ENCODE results near the gene RPL37A. TPM values are rescaled to one million over a fixed set of nuclear protein-coding genes. Genes with fewer than 3 reads are reported as not detected.

Gene RPL37A
- total and polyA plus RNA-seq, 2 of the 4 experiments (the other 2 are of a cell fraction): 341 to 1,572 TPM

DNA sequence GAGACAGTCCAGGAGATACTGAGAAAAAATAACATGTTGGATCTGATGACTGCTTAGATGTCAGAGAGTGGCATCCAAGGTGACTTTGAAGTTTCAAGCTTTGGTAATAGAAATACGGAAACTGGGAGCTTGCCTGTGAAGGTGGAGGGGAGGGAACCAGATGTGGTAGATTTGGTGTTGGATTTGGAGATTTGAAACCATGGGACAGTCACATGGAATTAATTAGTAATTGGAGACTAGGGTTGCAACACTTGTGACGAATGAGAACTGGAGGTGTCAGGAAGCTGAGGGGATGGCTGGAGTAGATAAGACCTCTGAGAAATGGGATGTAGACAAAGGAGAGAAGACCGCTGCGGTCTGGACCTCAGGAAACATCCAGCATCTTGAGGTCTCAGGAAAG, 46.7 kb downstream of the RPL37A start:
- CTCF ChIA-PET: interaction anchor here (0.8 kb wide), 1 partner anchor 26 kb away, joined by 3 read pairs; no protein-coding TSS in a partner anchor

More for the DNA sequence above, 46.7 kb downstream of the RPL37A start:
- DNase-seq: peak; percentile 43
- no peak overlapping the region for H3K56ac ChIP-seq (ENCODE audit: extremely low read depth, insufficient read depth, low read length)
- peak overlapping the region; percentile 16; the same call in 1 of the 2 replicates for H3K14ac ChIP-seq (replicated peaks; ENCODE audit: low read depth, low read length)
- H4K8ac ChIP-seq (ENCODE audit: low read depth in 2 of 2, low read length in 2 of 2): peak overlapping the region in 1 of 2 experiments; percentile 37; a peak in 1 of 4 replicates
- no peaks in the 10 kb centered on the region for H3K36me3 ChIP-seq (ENCODE audit: control insufficient read depth, insufficient read depth, low read length)
- peak overlapping the region; percentile 48; the same call in 1 of the 2 replicates for H2AK5ac ChIP-seq (ENCODE audit: low read depth, low read length)
- H3K4ac ChIP-seq (ENCODE audit: low read depth, low read length): peak overlapping the region; percentile 21; the same call in 1 of the 2 replicates
- TF ChIP-seq CEBPB (IDR thresholded peaks at IDR 0.05; ENCODE audit: low read depth, low read length): 0 out of 2 replicates have a peak, but pooled peaks have one; percentile 11
- TF ChIP-seq NFE2L2 (IDR thresholded peaks at IDR 0.05; ENCODE audit: low read depth, low read length): no peak
- in situ Hi-C loops (cut with MboI; ENCODE audit: low sequenced_read_pairs): no loop called here
- no peaks in the 10 kb centered on the region for H3K79me1 ChIP-seq (ENCODE audit: low read depth in 1 of 2, low read length in 2 of 2)
- H3K9me3 ChIP-seq (ENCODE audit: control insufficient read depth, insufficient read depth, low read length): no peaks in the 10 kb centered on the region
- no peak overlapping the region for H3K23ac ChIP-seq (ENCODE audit: low read depth, low read length)
- no peak overlapping the region for H3K4me2 ChIP-seq (ENCODE audit: low read depth, low read length)
- H3K4me3 ChIP-seq (ENCODE audit: insufficient read depth, low read depth, low read length): no peak overlapping the region
- H2AFZ ChIP-seq (replicated peaks; ENCODE audit: low read length, poor library complexity): no peak overlapping the region
- peak overlapping the region; percentile 25 for H4K5ac ChIP-seq (ENCODE audit: low read depth, low read length)
- H3K9ac ChIP-seq (ENCODE audit: low read depth, low read length): no peak overlapping the region
- 100% methylated on average over 1 of the region's 4 CpGs; no CpG with 5 or more reads in 1 of the 2 experiments for WGBS, 2 experiments (ENCODE audit: extremely low coverage in 2 of 2, insufficient read length in 1 of 2)
- peak overlapping the region; percentile 8; the same call in 1 of the 2 replicates for H3K27ac ChIP-seq (ENCODE audit: insufficient read depth, low read length)
- no peak overlapping the region for H4K91ac ChIP-seq (ENCODE audit: insufficient read depth, low read depth, low read length)
- no peak for ATAC-seq (ENCODE audit: low read depth)
- H2BK120ac ChIP-seq (ENCODE audit: low read depth, low read length): peak overlapping the region; percentile 32; the same call in 1 of the 2 replicates
- intact Hi-C loops (cut with micrococcal nuclease): no loop called here
- POLR2A ChIA-PET (ENCODE audit: unreplicated experiment): interaction anchor here (0.5 kb wide), 1 partner anchor 146 kb away, joined by 7 read pairs; no protein-coding TSS in a partner anchor
- H4K20me1 ChIP-seq (ENCODE audit: insufficient read depth, low read length): no peaks in the 10 kb centered on the region
- no peak overlapping the region for H2AK9ac ChIP-seq (replicated peaks; ENCODE audit: low read depth, low read length, poor library complexity)
- no peak overlapping the region for H2BK5ac ChIP-seq (ENCODE audit: low read depth, low read length, poor library complexity, severe bottlenecking)
- no TSS peak for BruUV-seq (replicated peaks)
- H3K4me1 ChIP-seq (ENCODE audit: control insufficient read depth, insufficient read depth, low read length): peaks cover 27% of the 10 kb centered on the region
- H3K27me3 ChIP-seq (ENCODE audit: control insufficient read depth, insufficient read depth, low read length): no peaks in the 10 kb centered on the region
- dilution Hi-C loops (cut with HindIII; ENCODE audit: low sequenced_read_pairs, unreplicated experiment): no loop called here
- H3K18ac ChIP-seq (ENCODE audit: low read depth, low read length): peak overlapping the region; percentile 42
- H2BK20ac ChIP-seq (ENCODE audit: low read depth, low read length): no peak overlapping the region; the same call in 1 of the 2 replicates
- H2BK15ac ChIP-seq (ENCODE audit: low read depth, low read length): peak overlapping the region; percentile 60; the same call in 2 of the 3 replicates
- H3K9me1 ChIP-seq (ENCODE audit: insufficient read depth, low read length): peaks cover 5% of the 10 kb centered on the region; the same call in 1 of the 2 replicates

Data from IMR-90 (cell line).